Skeletal muscle satellite cell (primary cell): ENCODE measurements around the gene LIN9.
"Not testable (repeated sequence)": the region's sequence is repeated elsewhere in the genome, so short reads cannot be mapped to it uniquely, and the experiment has no call there.

Experiments
- H3K27me3 ChIP-seq: 2 replicates; pipeline ENCODE4 v1.7.0; 2013; ENCODE audit warnings: low read length; ENCODE audit not compliant: control insufficient read depth, insufficient read depth
- H3K36me3 ChIP-seq: 2 replicates; pipeline ENCODE4 v1.7.0; 2013; ENCODE audit warnings: mild to moderate bottlenecking, control low read depth, low read length; ENCODE audit not compliant: insufficient read depth
- H3K4me1 ChIP-seq: 2 replicates; pipeline ENCODE4 v1.7.0; 2013; ENCODE audit warnings: low read length; ENCODE audit not compliant: control insufficient read depth, insufficient read depth
- H3K4me2 ChIP-seq: 2 replicates; pipeline ENCODE4 v1.7.0; 2013; ENCODE audit warnings: mild to moderate bottlenecking, low read length
- H3K4me3 ChIP-seq: 2 replicates; pipeline ENCODE4 v1.7.0; 2013; ENCODE audit warnings: low read length
- H3K9ac ChIP-seq: 2 replicates; pipeline ENCODE4 v1.7.0; 2013; ENCODE audit warnings: mild to moderate bottlenecking, low read depth, low read length, moderate library complexity
- H3K9me3 ChIP-seq: replicated peaks from 2 replicates; pipeline ENCODE4 v1.7.0; 2013; ENCODE audit warnings: mild to moderate bottlenecking, control low read depth, low read length

Gene LIN9

GRCh38 chr1:226268421-226269124, 40.4 kb downstream of the LIN9 start:
- H3K9ac ChIP-seq = no peak overlapping the region
- no peak overlapping the region for H3K4me2 ChIP-seq
- H3K36me3 ChIP-seq = no peaks in the 10 kb centered on the region
- H3K4me1 ChIP-seq = peaks cover 17% of the 10 kb centered on the region
- H3K9me3 ChIP-seq = no peaks in the 10 kb centered on the region
- no peak overlapping the region for H3K4me3 ChIP-seq
- H3K27me3 ChIP-seq = no peaks in the 10 kb centered on the region

DNA sequence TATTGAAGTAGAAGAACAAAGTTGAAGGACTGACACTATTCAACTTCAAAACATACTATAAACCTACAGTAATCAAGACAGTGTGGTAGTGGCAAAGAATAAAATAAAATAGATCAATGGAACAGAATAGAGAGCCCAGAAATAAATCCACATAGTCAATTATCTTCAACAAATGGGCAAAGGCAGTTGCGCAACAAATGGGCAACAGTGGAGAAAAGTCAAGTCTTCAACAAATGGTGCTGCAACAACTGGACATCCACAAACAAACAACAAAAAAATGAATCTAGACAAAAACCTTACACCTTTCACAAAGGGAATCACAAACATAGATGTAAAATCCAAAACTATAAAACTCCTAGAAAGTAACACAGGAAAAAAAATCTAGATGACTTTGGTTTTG, 47.1 kb downstream of the LIN9 start:
- no peaks in the 10 kb centered on the region for H3K27me3 ChIP-seq
- H3K4me1 ChIP-seq = no peaks in the 10 kb centered on the region
- H3K4me3 ChIP-seq = no peak overlapping the region
- no peak overlapping the region for H3K9ac ChIP-seq
- no peak overlapping the region for H3K4me2 ChIP-seq
- no peaks in the 10 kb centered on the region for H3K9me3 ChIP-seq
- H3K36me3 ChIP-seq = no peaks in the 10 kb centered on the region

DNA sequence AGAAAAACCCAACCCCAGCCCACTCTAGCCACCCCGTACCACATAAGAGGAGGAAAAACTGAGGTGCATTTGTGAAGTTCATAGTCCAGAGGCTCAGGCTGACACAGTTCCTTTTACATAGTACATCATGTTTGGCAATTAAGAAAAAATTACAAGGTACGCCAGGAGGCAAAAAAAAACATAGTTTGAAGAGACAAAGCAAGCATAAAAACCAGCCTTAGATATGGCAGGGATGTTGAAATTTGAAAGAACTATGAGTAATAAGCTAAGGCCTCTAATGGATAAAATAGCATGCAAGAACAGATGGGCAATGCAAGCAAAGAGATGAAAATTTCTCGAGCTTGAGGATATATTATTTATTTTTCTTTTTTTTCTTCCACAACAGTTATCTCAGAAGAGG, 53.6 kb downstream of the LIN9 start:
- Histone ChIP-seq H3K4me2 (no peak overlapping the region), H3K4me3 (no peak overlapping the region), H3K9ac (no peak overlapping the region), H3K27me3 (no peaks in the 10 kb centered on the region), H3K36me3 (no peaks in the 10 kb centered on the region), H3K9me3 (no peaks in the 10 kb centered on the region), H3K4me1 (no peaks in the 10 kb centered on the region)

GRCh38 chr1:226253933-226254332, 55.0 kb downstream of the LIN9 start:
- H3K36me3 ChIP-seq = peaks cover 3% of the 10 kb centered on the region

GRCh38 chr1:226252841-226253240, 56.1 kb downstream of the LIN9 start:
- not testable (repeated sequence) for H3K4me2 ChIP-seq, H3K4me1 ChIP-seq, H3K27me3 ChIP-seq, H3K36me3 ChIP-seq, H3K9me3 ChIP-seq, H3K9ac ChIP-seq, H3K4me3 ChIP-seq

More at GRCh38 chr1:226253933-226254332, 55.0 kb downstream of the LIN9 start:
- Histone ChIP-seq H3K9me3 (no peaks in the 10 kb centered on the region), H3K27me3 (no peaks in the 10 kb centered on the region), H3K4me3 (no peak overlapping the region), H3K4me1 (no peaks in the 10 kb centered on the region), H3K4me2 (no peak overlapping the region), H3K9ac (no peak overlapping the region)

- Histone ChIP-seq H3K4me3 (no peak overlapping the region), H3K36me3 (peaks cover 3% of the 10 kb centered on the region), H3K27me3 (no peaks in the 10 kb centered on the region), H3K4me1 (no peaks in the 10 kb centered on the region), H3K4me2 (no peak overlapping the region), H3K9me3 (no peaks in the 10 kb centered on the region), H3K9ac (no peak overlapping the region)
These were observed 58.5 kb downstream of the LIN9 start for GRCh38 chr1:226250511-226250910.

DNA sequence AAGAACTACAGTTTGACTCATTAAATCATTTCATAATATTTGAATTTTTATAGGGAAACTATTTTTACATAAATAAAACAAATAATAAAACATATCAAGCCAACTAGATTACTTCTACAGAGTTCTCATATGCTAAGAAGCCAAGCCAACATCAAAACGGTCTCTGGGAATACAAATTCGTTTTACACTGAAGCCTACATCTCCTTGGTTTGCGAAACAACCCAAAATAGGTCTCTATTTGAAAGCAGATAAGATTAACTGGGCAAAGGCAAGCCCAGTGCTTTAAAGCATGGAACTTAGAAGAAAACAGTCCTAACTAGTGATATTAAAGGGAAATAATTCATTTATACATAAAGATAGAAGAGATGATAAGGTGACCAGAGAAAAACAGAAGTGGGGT, 60.2 kb downstream of the LIN9 start:
- peaks cover 3% of the 10 kb centered on the region for H3K36me3 ChIP-seq

DNA sequence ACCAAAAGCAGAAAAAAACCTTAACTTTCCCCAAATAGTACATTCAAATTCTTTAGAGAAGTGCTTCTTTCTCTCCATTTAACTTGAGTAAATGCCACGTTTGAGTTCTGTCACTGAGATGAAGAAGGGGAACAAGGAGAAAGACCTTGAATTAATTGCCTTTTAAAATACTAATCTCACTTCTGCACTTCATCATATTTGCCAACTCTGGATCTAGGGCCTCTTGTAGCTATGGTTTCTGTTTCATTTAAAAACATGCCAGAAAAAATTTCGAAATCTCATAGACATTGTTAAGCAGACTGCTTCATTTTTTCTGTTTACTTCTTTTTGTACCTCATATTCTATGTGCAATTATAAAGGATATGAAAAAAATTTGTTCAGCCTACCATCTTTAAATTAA, 60.9 kb downstream of the LIN9 start:
- no peak overlapping the region for H3K4me2 ChIP-seq
- H3K4me3 ChIP-seq = no peak overlapping the region
- H3K27me3 ChIP-seq = no peaks in the 10 kb centered on the region
- H3K36me3 ChIP-seq = peaks cover 3% of the 10 kb centered on the region
- H3K9ac ChIP-seq = no peak overlapping the region
- no peaks in the 10 kb centered on the region for H3K9me3 ChIP-seq
- H3K4me1 ChIP-seq = no peaks in the 10 kb centered on the region

More for the DNA sequence above, 60.2 kb downstream of the LIN9 start:
- H3K4me2 ChIP-seq = no peak overlapping the region
- no peaks in the 10 kb centered on the region for H3K9me3 ChIP-seq
- H3K27me3 ChIP-seq = no peaks in the 10 kb centered on the region
- no peak overlapping the region for H3K9ac ChIP-seq
- no peak overlapping the region for H3K4me3 ChIP-seq
- H3K4me1 ChIP-seq = no peaks in the 10 kb centered on the region

DNA sequence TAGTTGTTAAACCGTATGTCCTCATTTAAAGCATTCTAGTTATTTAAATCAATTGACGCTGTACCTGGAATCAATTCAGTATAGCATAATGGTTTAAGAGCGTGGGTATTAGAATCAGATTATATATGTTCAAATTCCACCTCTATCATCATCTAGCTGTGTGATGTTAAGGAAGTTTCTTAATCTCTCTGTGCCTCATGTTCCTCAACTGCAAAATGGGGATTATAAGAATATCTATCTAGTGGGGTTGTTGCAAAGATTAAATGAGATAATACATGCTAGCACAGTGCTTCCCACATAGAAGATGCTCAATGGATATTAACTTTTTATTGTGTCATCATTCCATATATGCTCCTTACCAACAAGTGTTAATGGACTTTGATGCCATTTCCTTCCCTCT, 69.5 kb downstream of the LIN9 start:
- no peaks in the 10 kb centered on the region for H3K4me1 ChIP-seq
- no peak overlapping the region for H3K4me2 ChIP-seq
- no peak overlapping the region for H3K9ac ChIP-seq
- no peaks in the 10 kb centered on the region for H3K36me3 ChIP-seq
- no peaks in the 10 kb centered on the region for H3K9me3 ChIP-seq
- no peaks in the 10 kb centered on the region for H3K27me3 ChIP-seq
- H3K4me3 ChIP-seq = no peak overlapping the region

DNA sequence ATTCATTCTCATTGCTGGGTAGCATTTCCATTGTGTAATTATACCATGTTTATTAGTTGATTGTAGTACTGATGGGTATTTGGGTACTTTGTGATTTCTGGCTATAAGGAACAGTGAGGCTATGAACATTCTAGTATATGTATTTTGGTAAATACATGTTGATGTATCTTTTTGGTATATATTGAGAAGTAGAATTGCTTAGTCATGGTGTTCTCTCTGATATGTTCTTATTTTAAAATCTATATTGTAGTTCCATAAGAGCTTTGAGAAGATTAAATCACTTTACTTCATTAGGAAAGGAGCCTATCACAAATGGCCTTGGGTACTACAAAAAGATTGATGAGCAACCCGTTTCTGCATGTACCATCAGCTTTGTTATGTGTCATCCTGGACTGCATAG, 72.1 kb downstream of the LIN9 start:
- Histone ChIP-seq H3K4me3 (no peak overlapping the region), H3K9ac (no peak overlapping the region), H3K4me1 (no peaks in the 10 kb centered on the region), H3K27me3 (no peaks in the 10 kb centered on the region), H3K4me2 (no peak overlapping the region), H3K9me3 (no peaks in the 10 kb centered on the region), H3K36me3 (no peaks in the 10 kb centered on the region)

- H3K4me3 ChIP-seq = no peak overlapping the region
- H3K27me3 ChIP-seq = no peaks in the 10 kb centered on the region
- no peaks in the 10 kb centered on the region for H3K4me1 ChIP-seq
- no peak overlapping the region for H3K4me2 ChIP-seq
- H3K36me3 ChIP-seq = peaks cover 5% of the 10 kb centered on the region
- H3K9ac ChIP-seq = no peak overlapping the region
- no peaks in the 10 kb centered on the region for H3K9me3 ChIP-seq
These were observed 75.2 kb downstream of the LIN9 start for GRCh38 chr1:226233806-226234205.

DNA sequence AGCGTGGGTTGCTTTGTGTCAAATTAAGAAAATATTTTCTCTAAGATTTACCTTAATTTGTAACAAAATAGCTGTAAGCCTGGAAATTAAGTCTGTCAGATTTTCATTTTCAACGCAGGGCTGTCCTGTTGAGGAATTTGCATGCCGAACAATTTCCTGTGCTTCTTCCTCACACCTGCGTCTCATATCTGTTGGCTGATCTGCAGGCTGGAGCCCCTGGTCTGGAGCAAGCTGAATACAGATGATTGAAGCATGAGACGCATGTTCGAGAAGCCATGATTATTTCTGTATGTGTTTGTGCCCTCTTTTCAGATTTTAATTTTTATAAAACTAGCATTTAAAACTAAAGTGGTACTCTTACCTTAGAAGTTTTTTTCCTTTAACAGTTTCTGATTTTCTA, 75.7 kb downstream of the LIN9 start:
- Histone ChIP-seq H3K4me3 (no peak overlapping the region), H3K9ac (no peak overlapping the region), H3K4me1 (no peaks in the 10 kb centered on the region), H3K9me3 (no peaks in the 10 kb centered on the region), H3K27me3 (no peaks in the 10 kb centered on the region), H3K36me3 (peaks cover 5% of the 10 kb centered on the region), H3K4me2 (no peak overlapping the region)
